Effector memory CD4-positive, alpha-beta T cell (primary cell): ENCODE data around the gene PCDHGA3.
"Not testable (repeated sequence)": the region's sequence is repeated elsewhere in the genome, so short reads cannot be mapped to it uniquely, and the experiment has no call there.

ENCODE experiments used
- DNase-seq, 3 donors: peaks; one replicate each; pipeline ENCODE4 v3.0.0-alpha.2; 2020
- H3K27ac ChIP-seq: 2 replicates; pipeline ENCODE4 v1.7.0; 2013; ENCODE audit warnings: mild to moderate bottlenecking, low read length, moderate library complexity; ENCODE audit not compliant: insufficient read depth, poor library complexity, severe bottlenecking
- H3K27me3 ChIP-seq: replicated peaks from 2 replicates; pipeline ENCODE4 v1.7.0; 2013; ENCODE audit warnings: mild to moderate bottlenecking, low read length; ENCODE audit not compliant: insufficient read depth, control insufficient read depth, poor library complexity, severe bottlenecking
- H3K36me3 ChIP-seq: 2 replicates; pipeline ENCODE4 v1.7.0; 2013; ENCODE audit warnings: mild to moderate bottlenecking, low read length, moderate library complexity; ENCODE audit not compliant: control insufficient read depth, insufficient read depth
- H3K4me1 ChIP-seq: 2 replicates; pipeline ENCODE4 v1.7.0; 2013; ENCODE audit warnings: low read length, mild to moderate bottlenecking; ENCODE audit not compliant: control insufficient read depth, insufficient read depth, poor library complexity, severe bottlenecking
- H3K4me3 ChIP-seq: 2 replicates; pipeline ENCODE4 v1.7.0; 2013; ENCODE audit warnings: low read length, low read depth, mild to moderate bottlenecking; ENCODE audit not compliant: insufficient read depth, poor library complexity, severe bottlenecking
- H3K9me3 ChIP-seq: 2 replicates; pipeline ENCODE4 v1.7.0; 2013; ENCODE audit warnings: mild to moderate bottlenecking, low read length, moderate library complexity; ENCODE audit not compliant: control insufficient read depth

Gene PCDHGA3

GRCh38 chr5:141322261-141322660 is 21.4 kb upstream of the PCDHGA3 start:
- Histone ChIP-seq H3K27ac (no peak overlapping the region), H3K27me3 (no peaks in the 10 kb centered on the region), H3K36me3 (peaks cover 9% of the 10 kb centered on the region), H3K4me3 (no peak overlapping the region), H3K4me1 (no peaks in the 10 kb centered on the region), H3K9me3 (peaks cover 26% of the 10 kb centered on the region)
- DNase-seq, result no peak

- Histone ChIP-seq H3K36me3 (no peaks in the 10 kb centered on the region), H3K4me3 (peak overlapping the region; percentile 54), H3K4me1 (no peaks in the 10 kb centered on the region), H3K27ac (peak overlapping the region; percentile 56), H3K9me3 (peaks cover 7% of the 10 kb centered on the region), H3K27me3 (peaks cover 5% of the 10 kb centered on the region)
- DNase-seq, result peak; percentile 48 to 60 (median 51)
Observed at GRCh38 chr5:141326088-141326854, 17.4 kb upstream of the PCDHGA3 start.

GRCh38 chr5:141328231-141328630 is 15.4 kb upstream of the PCDHGA3 start:
- Histone ChIP-seq H3K4me3 (no peak overlapping the region), H3K36me3 (no peaks in the 10 kb centered on the region), H3K9me3 (peaks cover 7% of the 10 kb centered on the region), H3K27me3 (peaks cover 15% of the 10 kb centered on the region), H3K4me1 (no peaks in the 10 kb centered on the region), H3K27ac (no peak overlapping the region)
- no peak for DNase-seq

- DNase-seq, result peak in 1 of 3 donors; percentile 14
Observed at GRCh38 chr5:141330299-141331080, 13.1 kb upstream of the PCDHGA3 start, which contains the start of gene PCDHGA1. TSS of gene PCDHGA1 (plus strand) at chr5:141330514.

GRCh38 chr5:141332571-141332970 is 11.1 kb upstream of the PCDHGA3 start:
- H3K27ac ChIP-seq, DNase-seq, H3K4me1 ChIP-seq, H3K9me3 ChIP-seq, H3K36me3 ChIP-seq, H3K4me3 ChIP-seq: not testable (repeated sequence)
- peaks cover 18% of the 10 kb centered on the region for H3K27me3 ChIP-seq

More at GRCh38 chr5:141330299-141331080, 13.1 kb upstream of the PCDHGA3 start, which contains the start of gene PCDHGA1:
- H3K27ac ChIP-seq, result no peak within 1 kb of the TSS
- H3K9me3 ChIP-seq, result peaks cover 10% of the 10 kb centered on the region
- no peak within 1 kb of the TSS for H3K4me3 ChIP-seq
- no peaks in the 10 kb centered on the region for H3K4me1 ChIP-seq
- H3K27me3 ChIP-seq, result peaks cover 18% of the 10 kb centered on the region
- no peaks in the 10 kb centered on the region for H3K36me3 ChIP-seq

- Histone ChIP-seq H3K9me3 (peaks cover 3% of the 10 kb centered on the region), H3K27ac (no peak within 1 kb of the TSS), H3K27me3 (peaks cover 16% of the 10 kb centered on the region), H3K4me1 (no peaks in the 10 kb centered on the region), H3K36me3 (no peaks in the 10 kb centered on the region), H3K4me3 (no peak within 1 kb of the TSS)
- DNase-seq, result no peak
Observed at GRCh38 chr5:141338538-141339306, 4.9 kb upstream of the PCDHGA3 start, which contains the start of gene PCDHGA2. TSS of gene PCDHGA2 (plus strand) at chr5:141338760.

GRCh38 chr5:141340781-141341354 is 2.8 kb upstream of the PCDHGA3 start:
- not testable (repeated sequence) for H3K36me3 ChIP-seq, H3K4me1 ChIP-seq, H3K4me3 ChIP-seq, H3K27ac ChIP-seq, DNase-seq, H3K9me3 ChIP-seq
- peaks cover 19% of the 10 kb centered on the region for H3K27me3 ChIP-seq

GRCh38 chr5:141342773-141343172 is 856 bp upstream of the PCDHGA3 start:
- no peaks in the 10 kb centered on the region for H3K9me3 ChIP-seq
- H3K27me3 ChIP-seq, result peaks cover 18% of the 10 kb centered on the region
- no peak for DNase-seq
- no peak overlapping the region for H3K27ac ChIP-seq
- H3K4me1 ChIP-seq, result no peaks in the 10 kb centered on the region
- H3K36me3 ChIP-seq, result no peaks in the 10 kb centered on the region
- no peak overlapping the region for H3K4me3 ChIP-seq

- no peaks in the 10 kb centered on the region for H3K9me3 ChIP-seq
Observed at GRCh38 chr5:141343953-141344463, 379 bp downstream of the PCDHGA3 start.

More at GRCh38 chr5:141343953-141344463, 379 bp downstream of the PCDHGA3 start:
- Histone ChIP-seq H3K27me3 (peaks cover 10% of the 10 kb centered on the region), H3K4me1 (no peaks in the 10 kb centered on the region), H3K4me3 (no peak overlapping the region), H3K36me3 (no peaks in the 10 kb centered on the region), H3K27ac (no peak overlapping the region)
- no peak for DNase-seq
